Measurements from ENCODE around the gene ETF1. TPM values are rescaled to one million over a fixed set of nuclear protein-coding genes. Genes with fewer than 3 reads are reported as not detected.

ETF1 gene
- total RNA-seq, 3 donors from 2014 or later: 95.4 to 112 (median 104) TPM

- intact Hi-C loops (cut with DNase I; ENCODE audit: low total_unique reads): no loop called here
- no peak overlapping the region for H3K4me3 ChIP-seq
- H3K36me3 ChIP-seq: no peaks in the 10 kb centered on the region
- no peaks in the 10 kb centered on the region for H3K27me3 ChIP-seq
- no peak overlapping the region for H3K27ac ChIP-seq
- no peaks in the 10 kb centered on the region for H3K4me1 ChIP-seq
- no peaks in the 10 kb centered on the region for H3K9me3 ChIP-seq
- TF ChIP-seq POLR2A (IDR thresholded peaks at IDR 0.05) (no peak), POLR2AphosphoS5 (IDR thresholded peaks at IDR 0.05) (no peak)
- TF ChIP-seq, protein P1, sequence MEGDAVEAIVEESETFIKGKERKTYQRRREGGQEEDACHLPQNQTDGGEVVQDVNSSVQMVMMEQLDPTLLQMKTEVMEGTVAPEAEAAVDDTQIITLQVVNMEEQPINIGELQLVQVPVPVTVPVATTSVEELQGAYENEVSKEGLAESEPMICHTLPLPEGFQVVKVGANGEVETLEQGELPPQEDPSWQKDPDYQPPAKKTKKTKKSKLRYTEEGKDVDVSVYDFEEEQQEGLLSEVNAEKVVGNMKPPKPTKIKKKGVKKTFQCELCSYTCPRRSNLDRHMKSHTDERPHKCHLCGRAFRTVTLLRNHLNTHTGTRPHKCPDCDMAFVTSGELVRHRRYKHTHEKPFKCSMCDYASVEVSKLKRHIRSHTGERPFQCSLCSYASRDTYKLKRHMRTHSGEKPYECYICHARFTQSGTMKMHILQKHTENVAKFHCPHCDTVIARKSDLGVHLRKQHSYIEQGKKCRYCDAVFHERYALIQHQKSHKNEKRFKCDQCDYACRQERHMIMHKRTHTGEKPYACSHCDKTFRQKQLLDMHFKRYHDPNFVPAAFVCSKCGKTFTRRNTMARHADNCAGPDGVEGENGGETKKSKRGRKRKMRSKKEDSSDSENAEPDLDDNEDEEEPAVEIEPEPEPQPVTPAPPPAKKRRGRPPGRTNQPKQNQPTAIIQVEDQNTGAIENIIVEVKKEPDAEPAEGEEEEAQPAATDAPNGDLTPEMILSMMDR (IDR thresholded peaks at IDR 0.05): no peak
- DNase-seq (ENCODE audit: low spot score in 2 of 2): no peak
These were observed 39.9 kb upstream of the ETF1 start for GRCh38 chr5:138582959-138583358.

GRCh38 chr5:138580777-138581176 is 37.7 kb upstream of the ETF1 start:
- Histone ChIP-seq H3K27me3 (no peaks in the 10 kb centered on the region), H3K27ac (peak overlapping the region in 1 of 2 donors; percentile 51), H3K36me3 (no peaks in the 10 kb centered on the region), H3K9me3 (no peaks in the 10 kb centered on the region), H3K4me3 (no peak overlapping the region), H3K4me1 (no peaks in the 10 kb centered on the region)
- TF ChIP-seq POLR2A (IDR thresholded peaks at IDR 0.05) (no peak), POLR2AphosphoS5 (IDR thresholded peaks at IDR 0.05) (no peak)
- TF ChIP-seq, protein P1 (IDR thresholded peaks at IDR 0.05): no peak
- no peak for DNase-seq (ENCODE audit: low spot score in 2 of 2)
- intact Hi-C loops (cut with DNase I; ENCODE audit: low total_unique reads): no loop called here

- TF ChIP-seq POLR2AphosphoS5 (IDR thresholded peaks at IDR 0.05) (no peak), POLR2A (IDR thresholded peaks at IDR 0.05) (no peak)
- TF ChIP-seq, protein P1 (IDR thresholded peaks at IDR 0.05): no peak
- Histone ChIP-seq H3K9me3 (no peaks in the 10 kb centered on the region), H3K27me3 (no peaks in the 10 kb centered on the region), H3K4me3 (no peak overlapping the region), H3K27ac (no peak overlapping the region), H3K4me1 (no peaks in the 10 kb centered on the region), H3K36me3 (no peaks in the 10 kb centered on the region)
- no peak for DNase-seq (ENCODE audit: low spot score in 2 of 2)
- intact Hi-C loops (cut with DNase I; ENCODE audit: low total_unique reads): no loop called here
These were observed 37.0 kb upstream of the ETF1 start for GRCh38 chr5:138580001-138580400.

- no peaks in the 10 kb centered on the region for H3K27me3 ChIP-seq
- H3K4me1 ChIP-seq: no peaks in the 10 kb centered on the region
- intact Hi-C loops (cut with DNase I; ENCODE audit: low total_unique reads): loop anchor here (10.0 kb wide), 1 partner anchor 685 kb away; no protein-coding TSS in a partner anchor
- TF ChIP-seq POLR2AphosphoS5 (IDR thresholded peaks at IDR 0.05): no peak
- TF ChIP-seq POLR2A (IDR thresholded peaks at IDR 0.05): no peak
- TF ChIP-seq, protein P1 (IDR thresholded peaks at IDR 0.05): no peak
- no peak overlapping the region for H3K4me3 ChIP-seq
- DNase-seq (ENCODE audit: low spot score in 2 of 2): no peak
- peak overlapping the region in 1 of 2 donors; percentile 19 for H3K27ac ChIP-seq
- no peaks in the 10 kb centered on the region for H3K9me3 ChIP-seq
- no peaks in the 10 kb centered on the region for H3K36me3 ChIP-seq
These were observed 36.5 kb upstream of the ETF1 start for GRCh38 chr5:138579517-138579863.

GRCh38 chr5:138577452-138577851 is 34.4 kb upstream of the ETF1 start:
- intact Hi-C loops (cut with DNase I; ENCODE audit: low total_unique reads): loop anchor here (10.0 kb wide), 1 partner anchor 687 kb away; no protein-coding TSS in a partner anchor
- no peak for DNase-seq (ENCODE audit: low spot score in 2 of 2)

More at GRCh38 chr5:138577452-138577851, 34.4 kb upstream of the ETF1 start:
- no peak overlapping the region for H3K4me3 ChIP-seq
- H3K27me3 ChIP-seq: no peaks in the 10 kb centered on the region
- H3K4me1 ChIP-seq: no peaks in the 10 kb centered on the region
- H3K27ac ChIP-seq: no peak overlapping the region
- no peaks in the 10 kb centered on the region for H3K9me3 ChIP-seq
- TF ChIP-seq POLR2A (IDR thresholded peaks at IDR 0.05) (no peak), POLR2AphosphoS5 (IDR thresholded peaks at IDR 0.05) (no peak)
- TF ChIP-seq, protein P1 (IDR thresholded peaks at IDR 0.05): no peak
- no peaks in the 10 kb centered on the region for H3K36me3 ChIP-seq

Measured in breast epithelium (tissue), 4 donors.